ENCODE measurements around the gene CENPX. TPM values are rescaled to one million over a fixed set of nuclear protein-coding genes. Genes with fewer than 3 reads are reported as not detected.

Gene CENPX
- total RNA-seq, 4 donors from 2014 or later: 85.4 to 131 (median 104) TPM

GRCh38 chr17:82037092-82037888 is 14.6 kb upstream of the CENPX start, which contains the start of gene DCXR:
TSS of gene DCXR (minus strand) at chr17:82037697. CDS start at chr17:82037682, 15 bp downstream.
- H3K4me3 ChIP-seq: peak within 1 kb of the TSS; percentile 60 to 71 (median 65)
- no peaks in the 10 kb centered on the region for H3K9me3 ChIP-seq
- H3K27ac ChIP-seq: peak within 1 kb of the TSS; percentile 90 to 99 (median 96)
- peaks cover 8 to 18% (median 15%) of the 10 kb centered on the region in 4 donors for H3K4me1 ChIP-seq
- intact Hi-C loops (cut with DNase I; ENCODE audit: low total_unique reads) (no loop called here), in situ Hi-C loops (cut with MboI; ENCODE audit: low pct_ligation_motif_present in 1 of 4, low pct_unique_long_range_greater_than_20kb in 1 of 4, low sequenced_read_pairs in 3 of 4) (loop anchor here in 3 of 4 donors (10.0 to 25.0 kb wide), 2 partner anchors 118 to 125 kb away; no protein-coding TSS in a partner anchor)
- H3K27me3 ChIP-seq: peaks cover 4% of the 10 kb centered on the region
- no peaks in the 10 kb centered on the region for H3K36me3 ChIP-seq
- no peak for TF ChIP-seq EP300 (IDR thresholded peaks at IDR 0.05; ENCODE audit: low read depth)
- peak; percentile 59 to 91 (median 79) for TF ChIP-seq CTCF (IDR thresholded peaks at IDR 0.05)
- peak; percentile 96 to 98 (median 98) for TF ChIP-seq POLR2AphosphoS5 (IDR thresholded peaks at IDR 0.05)
- TF ChIP-seq POLR2A (IDR thresholded peaks at IDR 0.05): peak; percentile 93
- 1% methylated on average over 69 of the region's 92 CpGs; no CpG with 5 or more reads in 1 of the 2 donors for WGBS, 2 donors (ENCODE audit: low coverage in 1 of 2)
- DNase-seq: peak; percentile 98

GRCh38 chr17:82036634-82037091 is 14.0 kb upstream of the CENPX start:
- Histone ChIP-seq H3K9me3 (no peaks in the 10 kb centered on the region), H3K4me1 (peaks cover 8 to 24% (median 19%) of the 10 kb centered on the region in 4 donors), H3K4me3 (peak overlapping the region; percentile 60 to 71 (median 65)), H3K27me3 (peaks cover 9% of the 10 kb centered on the region), H3K36me3 (no peaks in the 10 kb centered on the region), H3K27ac (peak overlapping the region; percentile 90 to 99 (median 96))
- intact Hi-C loops (cut with DNase I; ENCODE audit: low total_unique reads): no loop called here
- in situ Hi-C loops (cut with MboI; ENCODE audit: low pct_ligation_motif_present in 1 of 4, low pct_unique_long_range_greater_than_20kb in 1 of 4, low sequenced_read_pairs in 3 of 4): loop anchor here in 3 of 4 donors (10.0 to 25.0 kb wide), 2 partner anchors 118 to 126 kb away; no protein-coding TSS in a partner anchor
- no peak for TF ChIP-seq POLR2AphosphoS5 (IDR thresholded peaks at IDR 0.05)
- DNase-seq: no peak
- 25% methylated on average over 16 of the region's 23 CpGs; no CpG with 5 or more reads in 1 of the 2 donors for WGBS, 2 donors (ENCODE audit: low coverage in 1 of 2)

GRCh38 chr17:82035956-82036633 is 13.4 kb upstream of the CENPX start:
- TF ChIP-seq CTCF (IDR thresholded peaks at IDR 0.05): no peak
- TF ChIP-seq POLR2AphosphoS5 (IDR thresholded peaks at IDR 0.05): no peak
- TF ChIP-seq POLR2A (IDR thresholded peaks at IDR 0.05): no peak
- TF ChIP-seq EP300 (IDR thresholded peaks at IDR 0.05; ENCODE audit: low read depth): no peak
- intact Hi-C loops (cut with DNase I; ENCODE audit: low total_unique reads): no loop called here
- Histone ChIP-seq H3K27ac (peak overlapping the region in 2 of 4 donors; percentile 90 to 96), H3K27me3 (peaks cover 9% of the 10 kb centered on the region), H3K36me3 (no peaks in the 10 kb centered on the region), H3K9me3 (no peaks in the 10 kb centered on the region), H3K4me3 (peak overlapping the region in 2 of 4 donors; percentile 60 to 71), H3K4me1 (peaks cover 8 to 25% (median 20%) of the 10 kb centered on the region in 4 donors)
- WGBS, 2 donors (ENCODE audit: low coverage in 1 of 2): 89% methylated on average over 20 of the region's 20 CpGs; no CpG with 5 or more reads in 1 of the 2 donors
- in situ Hi-C loops (cut with MboI; ENCODE audit: low pct_ligation_motif_present in 1 of 4, low pct_unique_long_range_greater_than_20kb in 1 of 4, low sequenced_read_pairs in 3 of 4): loop anchor here in 3 of 4 donors (10.0 to 25.0 kb wide), 2 partner anchors 119 to 126 kb away; no protein-coding TSS in a partner anchor
- no peak for DNase-seq

- intact Hi-C loops (cut with DNase I; ENCODE audit: low total_unique reads) (no loop called here), in situ Hi-C loops (cut with MboI; ENCODE audit: low pct_ligation_motif_present in 1 of 4, low pct_unique_long_range_greater_than_20kb in 1 of 4, low sequenced_read_pairs in 3 of 4) (loop anchor here in 3 of 4 donors (10.0 to 25.0 kb wide), 2 partner anchors 119 to 127 kb away; no protein-coding TSS in a partner anchor)
These were observed 12.8 kb upstream of the CENPX start for GRCh38 chr17:82035488-82035887.

More at GRCh38 chr17:82035488-82035887, 12.8 kb upstream of the CENPX start:
- 87 to 94% methylated on average over 5 to 8 of the region's 8 CpGs for WGBS, 2 donors (ENCODE audit: low coverage in 1 of 2)
- Histone ChIP-seq H3K4me1 (peaks cover 8 to 31% (median 26%) of the 10 kb centered on the region in 4 donors), H3K27me3 (peaks cover 9% of the 10 kb centered on the region), H3K36me3 (no peaks in the 10 kb centered on the region), H3K9me3 (no peaks in the 10 kb centered on the region), H3K27ac (no peak overlapping the region), H3K4me3 (no peak overlapping the region)
- TF ChIP-seq CTCF (IDR thresholded peaks at IDR 0.05) (no peak), POLR2AphosphoS5 (IDR thresholded peaks at IDR 0.05) (no peak), POLR2A (IDR thresholded peaks at IDR 0.05) (no peak), EP300 (IDR thresholded peaks at IDR 0.05; ENCODE audit: low read depth) (no peak)
- DNase-seq: no peak

Measured in transverse colon (tissue), 4 donors.